DOHH2 (cell line): ENCODE results near the gene VKORC1L1.

Experiments used
- EZH2phosphoT487 ChIP-seq: fragments of 200-600 bp; sonication (generic); IDR thresholded peaks from 2 replicates; pipeline ENCODE4 v1.6.1; 2017; ENCODE audit warnings: borderline replicate concordance, mild to moderate bottlenecking, antibody characterized with exemption, low read length, moderate library complexity, mixed read lengths
- TF ChIP-seq, protein P1 (sequence below): fragments of 200-600 bp; sonication (generic); IDR thresholded peaks from one replicate; pipeline ENCODE4 v1.5.1; 2014; ENCODE audit warnings: antibody characterized with exemption, mild to moderate bottlenecking, low read depth, low read length; ENCODE audit not compliant: poor library complexity, severe bottlenecking

DNA sequence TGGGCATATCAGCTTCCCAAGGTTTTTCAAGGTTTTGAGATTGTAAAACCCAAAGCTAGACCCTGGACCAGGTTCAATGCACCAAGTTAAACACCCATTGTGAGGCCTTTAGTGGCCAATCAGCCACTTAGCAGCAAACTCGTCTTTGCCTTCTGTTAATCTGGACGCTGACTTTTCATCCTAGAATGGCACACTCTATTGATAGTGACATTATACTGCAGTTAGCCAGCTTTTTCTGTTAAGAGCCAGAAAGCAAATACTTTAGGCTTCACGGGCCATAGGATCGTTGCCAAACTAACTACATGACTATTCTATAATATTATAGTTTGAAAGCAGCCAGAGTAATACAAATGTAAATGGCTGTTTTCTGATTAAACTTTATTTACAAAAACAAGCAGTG is 51.3 kb downstream of the VKORC1L1 start:
- TF ChIP-seq, protein P1, sequence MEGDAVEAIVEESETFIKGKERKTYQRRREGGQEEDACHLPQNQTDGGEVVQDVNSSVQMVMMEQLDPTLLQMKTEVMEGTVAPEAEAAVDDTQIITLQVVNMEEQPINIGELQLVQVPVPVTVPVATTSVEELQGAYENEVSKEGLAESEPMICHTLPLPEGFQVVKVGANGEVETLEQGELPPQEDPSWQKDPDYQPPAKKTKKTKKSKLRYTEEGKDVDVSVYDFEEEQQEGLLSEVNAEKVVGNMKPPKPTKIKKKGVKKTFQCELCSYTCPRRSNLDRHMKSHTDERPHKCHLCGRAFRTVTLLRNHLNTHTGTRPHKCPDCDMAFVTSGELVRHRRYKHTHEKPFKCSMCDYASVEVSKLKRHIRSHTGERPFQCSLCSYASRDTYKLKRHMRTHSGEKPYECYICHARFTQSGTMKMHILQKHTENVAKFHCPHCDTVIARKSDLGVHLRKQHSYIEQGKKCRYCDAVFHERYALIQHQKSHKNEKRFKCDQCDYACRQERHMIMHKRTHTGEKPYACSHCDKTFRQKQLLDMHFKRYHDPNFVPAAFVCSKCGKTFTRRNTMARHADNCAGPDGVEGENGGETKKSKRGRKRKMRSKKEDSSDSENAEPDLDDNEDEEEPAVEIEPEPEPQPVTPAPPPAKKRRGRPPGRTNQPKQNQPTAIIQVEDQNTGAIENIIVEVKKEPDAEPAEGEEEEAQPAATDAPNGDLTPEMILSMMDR: no peak
- TF ChIP-seq EZH2phosphoT487: no peak
